AG10803 (cell line): Measurements from ENCODE around the gene FOXRED2.
A peak's percentile ranks its signal among the peaks of the same experiment; 100 is the strongest.
"Not testable (repeated sequence)": the region's sequence is repeated elsewhere in the genome, so short reads cannot be mapped to it uniquely, and the experiment has no call there.

Experiments
- DNase-seq: peaks from one replicate; pipeline ENCODE4 v3.0.0; 2010; ENCODE audit warnings: low read depth
- H3K4me3 ChIP-seq: 2 replicates; pipeline ENCODE4 v1.5.1; 2011; ENCODE audit warnings: mild to moderate bottlenecking, low read length, control low read depth
- TF ChIP-seq, protein P1 (sequence below): conservative IDR thresholded peaks from 2 replicates; pipeline ENCODE4 v1.5.1; 2011; ENCODE audit warnings: mild to moderate bottlenecking, low read length, control low read depth, inconsistent platforms

The FOXRED2 gene

DNA sequence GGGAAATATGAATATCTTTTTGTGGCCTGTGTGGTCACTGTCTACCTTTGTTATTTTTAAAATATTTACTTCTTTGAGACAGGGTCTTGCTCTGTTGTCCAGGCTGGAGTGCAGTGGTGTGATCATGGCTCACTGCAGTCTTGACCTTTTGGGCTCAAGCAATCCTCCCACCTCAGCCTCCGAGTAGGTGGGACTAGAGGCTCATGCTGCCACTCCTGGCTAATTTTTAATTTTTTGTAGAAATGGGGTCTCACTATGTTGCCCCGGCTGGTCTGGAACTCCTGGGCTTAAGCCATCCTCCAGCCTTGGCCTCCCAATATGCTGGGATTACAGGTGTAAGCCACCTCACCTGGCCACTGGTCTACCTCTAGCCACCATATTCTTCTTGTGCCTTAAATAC lies 25.6 kb upstream of the FOXRED2 start:
- no peak for DNase-seq
- H3K4me3 ChIP-seq: no peak overlapping the region
- TF ChIP-seq, protein P1, sequence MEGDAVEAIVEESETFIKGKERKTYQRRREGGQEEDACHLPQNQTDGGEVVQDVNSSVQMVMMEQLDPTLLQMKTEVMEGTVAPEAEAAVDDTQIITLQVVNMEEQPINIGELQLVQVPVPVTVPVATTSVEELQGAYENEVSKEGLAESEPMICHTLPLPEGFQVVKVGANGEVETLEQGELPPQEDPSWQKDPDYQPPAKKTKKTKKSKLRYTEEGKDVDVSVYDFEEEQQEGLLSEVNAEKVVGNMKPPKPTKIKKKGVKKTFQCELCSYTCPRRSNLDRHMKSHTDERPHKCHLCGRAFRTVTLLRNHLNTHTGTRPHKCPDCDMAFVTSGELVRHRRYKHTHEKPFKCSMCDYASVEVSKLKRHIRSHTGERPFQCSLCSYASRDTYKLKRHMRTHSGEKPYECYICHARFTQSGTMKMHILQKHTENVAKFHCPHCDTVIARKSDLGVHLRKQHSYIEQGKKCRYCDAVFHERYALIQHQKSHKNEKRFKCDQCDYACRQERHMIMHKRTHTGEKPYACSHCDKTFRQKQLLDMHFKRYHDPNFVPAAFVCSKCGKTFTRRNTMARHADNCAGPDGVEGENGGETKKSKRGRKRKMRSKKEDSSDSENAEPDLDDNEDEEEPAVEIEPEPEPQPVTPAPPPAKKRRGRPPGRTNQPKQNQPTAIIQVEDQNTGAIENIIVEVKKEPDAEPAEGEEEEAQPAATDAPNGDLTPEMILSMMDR: no peak

GRCh38 chr22:36528795-36529751 lies 22.2 kb upstream of the FOXRED2 start, which contains the start of gene EIF3D:
EIF3D (minus strand) TSS chr22:36529166; CDS start chr22:36526121, 3,045 bp downstream.
- TF ChIP-seq, protein P1: no peak
- DNase-seq: peak; percentile 100
- peak within 1 kb of the TSS; percentile 97 for H3K4me3 ChIP-seq

DNA sequence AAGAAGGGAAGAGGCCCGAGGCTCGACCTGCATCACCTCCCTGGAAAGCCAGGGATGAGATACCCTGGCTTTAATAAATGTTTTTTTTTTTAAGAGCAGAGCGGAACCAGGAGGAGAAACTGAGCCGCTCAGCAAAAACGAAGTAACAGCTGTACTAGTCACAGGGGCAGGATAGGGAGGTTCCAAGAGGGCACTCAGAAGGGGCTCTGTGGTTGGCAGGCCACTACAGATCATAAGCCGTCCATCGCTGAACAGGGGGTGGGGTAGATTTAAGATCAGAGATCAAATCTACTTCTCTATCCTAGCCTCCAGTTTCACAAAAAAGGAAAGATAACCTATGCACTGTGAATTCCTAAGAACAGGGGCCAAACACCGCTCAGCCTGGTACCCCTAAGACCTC lies 21.5 kb upstream of the FOXRED2 start:
- DNase-seq: no peak
- TF ChIP-seq, protein P1: no peak
- H3K4me3 ChIP-seq: peak overlapping the region; percentile 97

DNA sequence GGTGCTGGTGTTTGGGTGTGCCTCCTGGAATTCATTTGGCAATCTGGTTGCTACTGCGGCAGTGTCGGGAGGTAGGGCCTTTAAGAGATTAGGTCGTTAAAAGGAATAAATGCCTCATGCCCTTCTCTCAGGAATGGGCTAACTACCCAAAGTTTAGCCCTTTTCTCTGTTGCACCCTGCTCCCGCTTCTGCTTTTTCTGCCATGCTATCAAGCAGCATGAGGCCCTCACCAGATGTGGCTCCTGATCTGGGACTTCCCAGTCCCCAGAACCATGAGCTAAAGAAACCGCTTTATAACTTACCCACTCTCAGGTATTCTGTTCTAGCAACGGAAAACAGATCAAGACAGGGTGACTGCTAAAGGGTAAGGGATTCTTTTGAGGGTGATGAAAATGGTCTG lies 15.8 kb upstream of the FOXRED2 start:
- no peak for DNase-seq
- TF ChIP-seq, protein P1: no peak
- H3K4me3 ChIP-seq: no peak overlapping the region

DNA sequence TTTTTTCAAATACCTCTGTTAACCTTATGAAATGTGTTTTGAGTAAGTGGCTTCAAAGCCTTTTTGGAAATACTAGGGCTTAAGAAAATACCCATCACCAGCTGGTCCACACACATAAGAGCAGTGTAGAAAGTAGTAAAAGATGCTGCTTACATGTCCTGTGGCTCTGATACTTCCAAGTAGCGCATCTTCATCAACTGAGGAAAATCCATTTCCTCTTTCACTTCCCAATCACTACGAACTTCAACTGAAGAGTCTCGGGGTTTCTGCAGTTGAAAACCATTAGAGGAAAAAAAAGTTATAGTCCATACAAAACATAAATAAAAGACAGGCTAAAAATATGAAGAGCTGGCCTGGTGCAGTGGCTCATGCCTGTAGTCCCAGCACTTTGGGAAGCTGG lies 13.6 kb upstream of the FOXRED2 start:
- H3K4me3 ChIP-seq: no peak overlapping the region
- DNase-seq: no peak
- TF ChIP-seq, protein P1: no peak

DNA sequence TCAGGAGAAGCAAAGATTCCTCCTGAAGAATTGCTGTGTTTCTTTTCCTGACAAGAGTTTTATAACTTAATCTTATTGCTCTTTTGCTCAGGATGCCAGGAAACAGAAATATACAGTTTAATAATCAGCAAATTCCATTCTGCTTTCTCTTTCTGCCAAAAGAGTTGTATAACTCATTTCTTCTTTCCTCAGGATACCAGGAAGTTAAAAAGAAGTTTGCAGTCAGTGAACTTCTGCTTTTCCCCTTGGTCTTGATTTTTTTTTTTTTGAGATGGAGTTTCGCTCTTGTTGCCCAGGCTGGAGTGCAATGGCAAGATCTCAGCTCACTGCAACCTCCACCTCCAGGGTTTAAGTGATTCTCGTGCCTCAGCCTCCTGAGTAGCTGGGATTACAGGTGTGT lies 13.1 kb upstream of the FOXRED2 start:
- not testable (repeated sequence) for DNase-seq, H3K4me3 ChIP-seq

GRCh38 chr22:36514766-36515165 lies 7.9 kb upstream of the FOXRED2 start:
- TF ChIP-seq, protein P1: no peak
- H3K4me3 ChIP-seq: no peak overlapping the region

More at GRCh38 chr22:36514766-36515165, 7.9 kb upstream of the FOXRED2 start:
- DNase-seq: no peak
